Upper lobe of right lung (tissue), 1 donor: ENCODE measurements around the gene ZNF493. TPM values are rescaled to one million over a fixed set of nuclear protein-coding genes. Genes with fewer than 3 reads are reported as not detected.

Source experiments
- ATAC-seq: fragments of 200-7000 bp; cut with Tn5 transposase; one replicate; pipeline ENCODE4 v1.9.1; 2020; ENCODE audit warnings: mild to moderate bottlenecking, moderate library complexity
- DNase-seq: peaks from one replicate; pipeline ENCODE4 v3.0.0-alpha.2; 2020
- H3K27ac ChIP-seq: fragments of 200-600 bp; one replicate; pipeline ENCODE4 v1.8.0; 2022
- H3K27me3 ChIP-seq: fragments of 200-600 bp; one replicate; pipeline ENCODE4 v1.8.0; 2022; ENCODE audit warnings: mild to moderate bottlenecking
- H3K36me3 ChIP-seq: fragments of 200-600 bp; one replicate; pipeline ENCODE4 v1.8.0; 2022
- H3K4me1 ChIP-seq: fragments of 200-600 bp; one replicate; pipeline ENCODE4 v1.8.0; 2022
- H3K4me3 ChIP-seq: fragments of 200-600 bp; one replicate; pipeline ENCODE4 v1.8.0; 2022; ENCODE audit warnings: mild to moderate bottlenecking
- H3K9me3 ChIP-seq: fragments of 200-600 bp; one replicate; pipeline ENCODE4 v1.8.0; 2022
- intact Hi-C: fragments of 100-400 bp; cut with DNase I; formaldehyde crosslinking; loops from one replicate; pipeline ENCODE4 v1.11.0; 2022
- total RNA-seq: library from RNA; stranded (reverse); fragmentation: NEBNext Ultra II Directional; extraction: Animal tissue kit (Norgen Biotek cat#: 25700); gene quantifications from one replicate; pipeline ENCODE4 v1.2.1, GENCODE V29; 2021
- TF ChIP-seq, protein P1 (sequence below): fragments of 200-600 bp; IDR thresholded peaks from one replicate; pipeline ENCODE4 v1.8.0; 2022; ENCODE audit warnings: antibody characterized with exemption
- donor health status: DM: no; HTN: yes; CAD: no; lungs with severe emphysema.

ZNF493 gene
- total RNA-seq, 1 donor from 2014 or later = 29.4 TPM

GRCh38 chr19:21396121-21396520 lies 812 bp upstream of the ZNF493 start:
- ATAC-seq = no peak
- H3K4me3 ChIP-seq = no peak overlapping the region
- no peaks in the 10 kb centered on the region for H3K27me3 ChIP-seq
- no peaks in the 10 kb centered on the region for H3K9me3 ChIP-seq
- H3K36me3 ChIP-seq = no peaks in the 10 kb centered on the region
- intact Hi-C loops = no loop called here
- no peak overlapping the region for H3K27ac ChIP-seq
- DNase-seq = no peak
- TF ChIP-seq, protein P1, sequence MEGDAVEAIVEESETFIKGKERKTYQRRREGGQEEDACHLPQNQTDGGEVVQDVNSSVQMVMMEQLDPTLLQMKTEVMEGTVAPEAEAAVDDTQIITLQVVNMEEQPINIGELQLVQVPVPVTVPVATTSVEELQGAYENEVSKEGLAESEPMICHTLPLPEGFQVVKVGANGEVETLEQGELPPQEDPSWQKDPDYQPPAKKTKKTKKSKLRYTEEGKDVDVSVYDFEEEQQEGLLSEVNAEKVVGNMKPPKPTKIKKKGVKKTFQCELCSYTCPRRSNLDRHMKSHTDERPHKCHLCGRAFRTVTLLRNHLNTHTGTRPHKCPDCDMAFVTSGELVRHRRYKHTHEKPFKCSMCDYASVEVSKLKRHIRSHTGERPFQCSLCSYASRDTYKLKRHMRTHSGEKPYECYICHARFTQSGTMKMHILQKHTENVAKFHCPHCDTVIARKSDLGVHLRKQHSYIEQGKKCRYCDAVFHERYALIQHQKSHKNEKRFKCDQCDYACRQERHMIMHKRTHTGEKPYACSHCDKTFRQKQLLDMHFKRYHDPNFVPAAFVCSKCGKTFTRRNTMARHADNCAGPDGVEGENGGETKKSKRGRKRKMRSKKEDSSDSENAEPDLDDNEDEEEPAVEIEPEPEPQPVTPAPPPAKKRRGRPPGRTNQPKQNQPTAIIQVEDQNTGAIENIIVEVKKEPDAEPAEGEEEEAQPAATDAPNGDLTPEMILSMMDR = no peak
- no peaks in the 10 kb centered on the region for H3K4me1 ChIP-seq

- ATAC-seq (no peak), DNase-seq (no peak)
- Histone ChIP-seq H3K9me3 (no peaks in the 10 kb centered on the region), H3K27ac (no peak overlapping the region), H3K27me3 (no peaks in the 10 kb centered on the region), H3K4me3 (no peak overlapping the region), H3K4me1 (no peaks in the 10 kb centered on the region), H3K36me3 (no peaks in the 10 kb centered on the region)
- TF ChIP-seq, protein P1 = no peak
- intact Hi-C loops = no loop called here
These were observed 1.9 kb downstream of the ZNF493 start for GRCh38 chr19:21398851-21399250.

- H3K4me1 ChIP-seq = no peaks in the 10 kb centered on the region
- no peak for ATAC-seq
- no peak for DNase-seq
These were observed 5.5 kb downstream of the ZNF493 start for GRCh38 chr19:21402303-21402985.

DNA sequence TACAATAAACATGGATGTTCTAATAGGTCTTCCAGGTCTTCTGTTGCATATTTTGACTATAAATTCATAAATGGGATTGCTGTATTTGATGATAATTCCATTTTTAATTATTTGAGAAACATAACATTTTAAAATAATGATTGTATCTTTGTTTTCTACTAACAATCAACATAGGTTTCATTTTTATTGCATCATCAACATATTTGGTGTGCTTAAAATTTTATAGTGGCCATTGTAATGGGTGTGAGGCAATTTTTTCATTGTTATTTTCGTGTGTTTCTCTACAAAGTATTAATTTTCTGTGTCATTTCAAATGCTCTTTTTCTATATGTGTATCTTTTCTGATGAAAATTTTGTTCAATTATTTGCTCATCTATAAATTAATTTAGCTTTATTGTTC lies 13.2 kb downstream of the ZNF493 start:
- peaks cover 7% of the 10 kb centered on the region for H3K9me3 ChIP-seq
- TF ChIP-seq, protein P1 = no peak
- H3K4me1 ChIP-seq = no peaks in the 10 kb centered on the region
- peaks cover 48% of the 10 kb centered on the region for H3K36me3 ChIP-seq
- no peak overlapping the region for H3K4me3 ChIP-seq
- ATAC-seq (no peak), DNase-seq (no peak)
- H3K27me3 ChIP-seq = no peaks in the 10 kb centered on the region
- intact Hi-C loops = no loop called here
- H3K27ac ChIP-seq = no peak overlapping the region

More at GRCh38 chr19:21402303-21402985, 5.5 kb downstream of the ZNF493 start:
- Histone ChIP-seq H3K27ac (no peak overlapping the region), H3K36me3 (peaks cover 6% of the 10 kb centered on the region), H3K27me3 (no peaks in the 10 kb centered on the region), H3K9me3 (no peaks in the 10 kb centered on the region), H3K4me3 (no peak overlapping the region)
- TF ChIP-seq, protein P1 = no peak
- intact Hi-C loops = no loop called here

DNA sequence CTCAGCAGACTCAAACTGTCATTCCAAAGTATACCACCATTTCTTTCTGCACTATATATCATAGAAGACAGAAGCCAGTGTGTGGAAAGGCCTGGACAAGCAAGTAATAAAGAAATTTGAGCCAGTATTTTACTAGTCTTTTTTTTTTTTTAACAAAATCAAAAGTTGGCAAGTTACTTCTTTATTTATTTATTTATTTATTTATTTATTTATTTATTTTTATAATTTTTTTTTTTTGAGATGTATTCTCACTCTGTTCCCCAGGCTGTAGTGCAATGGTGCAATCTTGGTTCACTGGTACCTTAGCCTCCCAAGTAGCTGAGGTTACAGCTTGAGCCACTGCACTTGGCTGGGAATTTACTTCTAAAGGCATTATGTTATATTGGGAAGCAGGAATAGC lies 25.3 kb downstream of the ZNF493 start:
- H3K36me3 ChIP-seq = no peaks in the 10 kb centered on the region
- TF ChIP-seq, protein P1 = no peak
- no peak overlapping the region for H3K4me3 ChIP-seq
- DNase-seq (no peak), ATAC-seq (no peak)
- H3K27me3 ChIP-seq = no peaks in the 10 kb centered on the region
- intact Hi-C loops = no loop called here
- peaks cover 68% of the 10 kb centered on the region for H3K9me3 ChIP-seq
- no peak overlapping the region for H3K27ac ChIP-seq
- no peaks in the 10 kb centered on the region for H3K4me1 ChIP-seq
